NK-92 (cell line): ENCODE results near the gene PHTF1.

ENCODE experiments used
- DNase-seq: peaks from one replicate; lab custom pipeline; 2025; ENCODE audit not compliant: unreplicated experiment; lab: John Stamatoyannopoulos, UW

Gene PHTF1

DNA sequence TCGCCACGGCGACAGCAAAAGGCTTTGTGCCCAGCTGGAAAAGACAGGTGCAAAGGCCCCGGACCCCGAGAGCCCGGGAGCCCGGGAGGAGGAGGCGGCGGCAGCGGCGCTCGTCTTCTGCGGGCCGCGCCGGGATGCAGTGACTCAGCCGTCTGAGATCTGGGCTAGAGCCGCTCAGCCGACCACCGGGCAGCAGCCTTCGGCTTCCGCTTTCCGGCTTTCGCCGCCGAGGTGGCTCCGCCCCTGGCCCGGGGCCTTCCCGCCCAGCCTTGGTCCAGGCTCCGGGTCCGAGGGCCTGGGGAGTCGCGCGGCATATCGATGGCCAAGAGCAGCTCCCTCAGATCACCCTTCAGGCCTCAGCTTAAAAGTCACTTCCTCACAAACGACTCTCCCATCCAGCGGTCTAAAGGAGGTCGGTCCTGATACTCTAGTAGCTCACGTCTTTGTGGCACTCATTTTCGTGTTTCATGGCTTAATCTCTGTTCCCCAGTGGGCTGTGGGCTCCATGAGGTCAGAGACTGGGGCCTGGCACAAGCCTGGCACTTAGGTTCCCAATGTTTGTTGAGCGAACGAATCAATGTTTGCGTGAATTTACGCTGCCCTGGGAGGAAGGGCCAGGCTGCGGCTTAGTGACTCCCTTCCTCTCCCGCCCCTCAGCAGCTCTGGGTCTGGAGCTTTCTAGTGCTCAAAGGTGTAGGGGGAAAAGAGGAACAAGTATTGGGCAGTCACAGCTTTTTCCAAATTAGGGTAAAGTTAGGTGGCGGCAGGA is at the start of gene PHTF1:
PHTF1 (minus strand) TSS at position 154 of the 769 bp plus-strand sequence. CDS start 783 bp downstream, outside the sequence.
- no peak for DNase-seq

- no peak for DNase-seq
Measured at GRCh38 chr1:113808450-113809195, 49.3 kb upstream of the PHTF1 start.

DNA sequence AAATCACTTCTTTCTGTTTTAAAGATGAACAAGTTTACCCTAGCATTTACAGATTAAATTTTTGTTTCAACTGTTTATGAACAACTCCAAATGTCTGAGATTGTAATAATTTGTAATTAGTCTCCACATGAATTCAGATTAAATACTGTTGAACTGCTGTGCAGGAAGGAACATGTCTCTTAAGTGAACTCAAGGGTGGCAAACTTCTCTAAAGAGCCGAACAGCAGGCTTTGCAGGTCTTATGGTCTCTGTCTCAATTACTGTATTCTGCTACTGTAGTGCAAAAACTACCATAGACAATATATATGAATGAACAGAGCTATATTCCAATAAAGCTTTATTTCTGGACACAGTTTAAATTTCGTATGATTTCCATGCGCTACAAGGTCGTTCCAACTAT is 46.4 kb upstream of the PHTF1 start:
- no peak for DNase-seq

DNA sequence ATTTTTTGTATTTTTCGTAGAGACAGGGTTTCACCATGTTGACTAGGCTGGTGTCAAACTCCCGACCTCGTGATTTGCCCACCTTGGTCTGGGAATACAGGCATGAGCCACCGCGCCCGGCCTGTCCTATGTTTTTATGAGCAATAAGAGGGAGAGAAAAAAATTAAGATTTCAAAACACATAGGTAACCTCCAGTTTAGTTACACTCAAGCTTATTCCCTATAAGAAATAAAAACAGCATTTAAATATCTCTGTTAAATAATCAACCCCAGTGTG is 45.9 kb upstream of the PHTF1 start:
- no peak for DNase-seq

DNA sequence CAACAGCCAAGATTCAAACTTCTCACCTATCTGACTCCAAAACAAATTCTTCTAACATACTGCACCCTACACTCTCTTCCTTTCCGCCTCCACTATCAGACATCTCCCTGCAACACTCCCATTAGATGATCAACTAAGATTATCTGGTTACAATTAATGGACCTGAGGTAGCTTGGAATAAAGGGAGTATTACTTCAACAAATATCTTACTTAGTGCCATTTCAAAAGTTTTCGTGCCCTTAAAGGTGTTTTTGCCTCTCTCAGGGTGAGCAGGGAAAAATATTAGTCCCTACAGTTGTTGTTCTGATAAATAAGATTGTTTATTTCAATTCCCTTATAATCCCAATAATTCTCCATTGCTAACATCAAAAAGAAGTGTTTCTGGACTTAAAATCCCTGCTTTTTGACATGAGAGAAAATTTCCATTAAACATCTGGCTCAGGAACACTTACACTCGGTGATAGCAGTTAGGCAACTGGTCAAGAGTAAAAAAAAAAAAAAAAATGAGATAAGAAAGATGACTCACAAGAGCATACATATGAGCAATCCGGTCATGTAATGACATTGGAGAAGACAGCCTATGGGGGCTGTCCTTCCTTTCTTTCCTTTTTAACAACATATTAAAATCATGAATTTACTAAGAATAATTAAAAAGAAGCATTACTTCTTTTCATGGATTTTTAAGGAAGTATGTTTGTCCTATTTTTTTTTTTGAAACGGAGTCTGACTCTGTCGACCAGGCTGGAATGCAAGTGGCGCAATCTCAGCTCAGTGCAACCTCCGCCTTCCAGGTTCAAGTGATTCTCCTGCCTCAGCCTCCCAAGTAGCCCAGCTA is 45.4 kb upstream of the PHTF1 start:
- no peak for DNase-seq

- DNase-seq, result no peak
Measured at GRCh38 chr1:113802367-113803007, 43.2 kb upstream of the PHTF1 start.

GRCh38 chr1:113800487-113800886 is 41.2 kb upstream of the PHTF1 start:
- no peak for DNase-seq

GRCh38 chr1:113797472-113797871 is 38.2 kb upstream of the PHTF1 start:
- DNase-seq, result no peak

DNA sequence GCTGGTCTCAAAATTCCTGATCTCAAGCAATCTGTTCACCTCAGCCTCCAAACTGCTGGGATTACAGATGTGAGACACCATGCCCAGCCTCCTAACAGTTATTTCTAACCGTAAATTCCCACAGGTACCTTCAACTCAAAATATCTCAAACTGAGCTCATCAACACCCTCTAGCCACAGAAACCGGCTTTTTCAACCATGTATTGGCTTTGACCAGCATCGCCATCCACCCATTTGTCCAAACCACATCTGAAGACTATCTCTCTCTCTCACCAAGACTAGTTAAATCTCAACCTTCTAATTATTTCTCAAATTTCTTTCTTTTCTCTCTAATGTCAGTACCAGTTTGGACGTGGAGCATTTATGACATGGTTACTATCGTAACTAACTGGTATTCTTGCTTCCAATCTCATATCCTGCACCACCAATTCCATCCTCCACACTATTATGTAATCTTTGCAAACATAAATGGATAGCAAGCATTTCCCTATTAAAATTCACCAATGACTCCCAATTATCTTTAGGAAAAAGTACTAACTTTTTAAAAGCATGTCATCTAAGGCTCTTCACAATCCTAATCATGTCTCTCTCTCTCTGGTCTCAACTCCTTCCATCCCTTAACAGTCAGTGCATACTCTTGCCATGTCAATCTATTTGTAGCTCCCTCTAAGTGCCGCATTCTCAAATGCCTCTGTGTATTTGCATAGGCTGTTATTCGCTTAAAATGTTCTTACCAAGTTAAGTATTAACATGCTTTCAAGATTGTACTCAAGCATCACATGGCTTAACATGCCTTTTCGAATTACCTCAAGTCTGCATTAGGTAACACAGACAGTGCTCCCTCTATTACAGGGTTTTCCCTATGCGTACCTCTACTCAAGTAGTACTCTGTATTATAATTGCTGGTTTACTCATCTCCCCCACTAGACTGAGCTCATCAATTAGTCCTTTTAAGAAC is 34.9 kb upstream of the PHTF1 start:
- DNase-seq, result no peak

DNA sequence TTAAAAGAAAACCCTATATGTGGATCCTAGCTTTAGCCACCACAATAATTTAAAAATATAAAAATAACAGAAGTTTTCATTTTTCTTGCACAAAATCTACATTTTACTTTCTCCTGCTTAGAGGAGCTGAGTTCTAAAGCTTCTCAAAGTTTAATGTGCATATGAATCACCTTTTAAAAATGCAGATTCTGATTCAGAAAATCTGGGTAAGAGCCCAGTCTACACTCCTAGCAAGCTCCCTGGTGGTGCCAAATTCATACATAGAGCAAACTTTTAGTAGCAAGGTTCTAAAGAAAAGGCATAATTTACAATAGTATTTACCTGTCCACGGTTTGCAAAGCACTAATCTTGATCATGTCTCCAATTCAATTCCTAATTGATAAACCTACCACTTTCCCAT is 33.7 kb upstream of the PHTF1 start:
- DNase-seq, result no peak

DNA sequence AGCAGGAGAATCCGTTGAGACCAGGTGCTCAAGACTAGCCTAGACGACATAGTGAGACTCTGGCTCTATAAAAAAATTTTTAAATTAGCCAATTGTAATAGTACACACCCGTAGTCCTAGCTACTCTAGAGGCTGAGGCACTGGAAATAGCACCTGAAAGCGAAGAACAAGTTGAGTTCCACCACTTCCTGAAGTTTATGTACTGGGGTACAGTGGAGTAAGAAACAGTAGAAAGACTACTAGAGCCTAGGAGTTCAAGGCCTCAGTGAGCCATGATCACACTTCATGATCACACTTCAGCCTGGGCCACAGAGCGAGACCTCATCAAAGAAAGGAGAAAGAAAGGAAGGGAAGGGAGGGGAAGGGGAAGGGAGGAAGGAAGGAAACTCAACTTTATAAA is 33.2 kb upstream of the PHTF1 start:
- no peak for DNase-seq

DNA sequence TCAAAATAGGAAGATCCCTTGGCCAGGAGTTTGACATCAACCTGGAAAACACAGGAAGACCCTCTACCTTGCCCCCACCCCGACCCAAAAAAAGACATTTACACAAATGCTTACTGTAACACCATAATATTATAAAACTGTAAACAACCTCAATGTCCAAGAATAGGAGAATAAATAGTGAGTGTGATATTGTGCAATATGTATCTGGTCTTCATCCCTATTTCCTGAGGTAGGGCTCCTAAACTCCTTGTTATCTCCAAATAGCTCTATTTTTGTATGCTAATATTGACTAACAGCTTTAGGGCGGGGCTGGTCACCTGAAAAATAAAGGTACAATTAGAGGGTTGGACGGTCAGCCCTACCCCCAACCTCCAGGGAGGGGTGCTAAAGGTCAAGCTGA is 29.5 kb upstream of the PHTF1 start:
- DNase-seq, result no peak

GRCh38 chr1:113787663-113788062 is 28.4 kb upstream of the PHTF1 start:
- no peak for DNase-seq

DNA sequence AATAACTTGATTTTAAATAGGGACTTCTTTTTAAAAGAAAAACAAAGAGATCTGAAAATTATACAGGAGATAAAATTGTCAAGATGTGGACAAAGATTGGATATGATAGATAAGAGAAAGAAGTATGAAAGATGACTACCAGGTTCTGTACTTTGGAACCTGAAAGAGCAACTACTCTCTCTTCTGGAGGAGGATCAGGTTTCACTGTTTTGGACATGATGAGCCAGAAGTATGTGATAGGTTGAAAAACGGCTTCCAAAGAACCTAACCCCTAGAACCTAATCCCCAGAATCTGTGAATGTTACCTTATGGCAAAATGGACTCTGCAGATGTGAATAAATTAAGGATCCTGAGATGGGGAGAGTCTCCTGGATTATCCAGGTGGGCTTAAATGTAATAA is 26.8 kb upstream of the PHTF1 start:
- no peak for DNase-seq

DNA sequence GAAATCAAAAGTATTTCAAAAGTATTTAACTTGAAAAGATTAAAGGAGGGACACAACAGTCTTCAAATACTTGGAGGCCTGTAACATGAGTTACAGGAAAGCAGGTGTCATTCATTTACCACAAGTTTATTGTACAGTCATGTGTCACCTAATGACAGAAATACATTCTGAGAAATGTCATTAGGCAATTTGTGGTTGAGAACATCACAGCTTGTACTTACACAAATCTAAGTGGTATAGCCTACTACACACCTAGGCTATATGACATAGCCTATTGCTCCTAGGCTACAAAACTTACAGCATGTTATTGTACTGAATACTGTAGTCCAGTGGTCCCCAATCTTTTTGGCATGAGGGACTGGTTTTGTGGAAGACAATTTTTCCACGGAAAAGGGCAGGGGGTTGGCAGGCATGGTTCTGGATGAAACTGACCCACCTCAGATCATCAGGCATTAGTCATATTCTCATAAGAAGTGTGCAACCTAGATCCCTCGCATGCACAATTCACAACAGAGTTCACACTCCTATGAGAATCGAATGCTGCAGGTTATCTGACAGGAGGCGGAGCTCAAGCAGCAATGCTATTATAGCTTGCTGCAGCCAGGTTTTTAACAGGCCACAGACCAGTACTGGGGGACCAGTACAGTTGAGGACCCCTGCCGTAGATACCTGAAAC is 25.0 kb upstream of the PHTF1 start:
- no peak for DNase-seq

DNA sequence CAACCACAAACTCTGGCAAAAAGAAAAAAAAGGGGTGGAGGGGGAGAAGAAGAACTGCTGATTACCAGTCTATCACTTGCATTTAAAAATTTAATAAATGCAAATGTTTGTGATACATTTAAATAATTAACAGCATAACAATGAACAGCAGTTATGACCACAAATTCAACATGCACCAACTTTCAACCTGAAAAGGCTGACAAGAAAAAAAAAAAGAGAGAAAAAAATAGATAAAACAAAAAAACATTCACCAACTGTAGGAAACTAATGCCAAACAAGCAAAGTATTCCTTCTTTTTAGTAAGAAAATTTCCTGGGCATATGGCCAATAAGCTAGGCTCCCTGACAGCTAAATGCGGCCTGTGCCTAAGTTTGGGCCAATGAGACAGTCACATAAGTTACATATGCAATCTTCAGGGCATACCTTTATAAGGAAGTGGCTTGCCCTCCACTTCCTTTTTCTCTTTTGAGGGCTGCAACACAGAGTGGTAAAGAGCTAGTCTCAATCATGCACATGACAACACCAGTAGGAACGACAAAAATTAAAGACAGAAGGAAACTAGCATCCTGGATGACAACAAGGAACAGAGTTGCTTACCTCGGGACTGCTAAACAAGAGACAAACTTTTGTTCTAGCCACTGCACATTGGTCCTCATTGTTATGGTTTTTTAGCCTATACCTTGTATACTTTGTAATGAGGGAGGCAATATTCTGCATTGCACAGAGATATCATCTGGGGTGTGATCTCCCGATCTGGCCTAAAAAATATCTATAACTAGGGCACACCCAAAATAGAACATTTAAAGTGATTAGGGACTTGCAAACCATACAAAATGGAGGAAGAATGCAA is 24.2 kb upstream of the PHTF1 start:
- DNase-seq, result no peak

DNA sequence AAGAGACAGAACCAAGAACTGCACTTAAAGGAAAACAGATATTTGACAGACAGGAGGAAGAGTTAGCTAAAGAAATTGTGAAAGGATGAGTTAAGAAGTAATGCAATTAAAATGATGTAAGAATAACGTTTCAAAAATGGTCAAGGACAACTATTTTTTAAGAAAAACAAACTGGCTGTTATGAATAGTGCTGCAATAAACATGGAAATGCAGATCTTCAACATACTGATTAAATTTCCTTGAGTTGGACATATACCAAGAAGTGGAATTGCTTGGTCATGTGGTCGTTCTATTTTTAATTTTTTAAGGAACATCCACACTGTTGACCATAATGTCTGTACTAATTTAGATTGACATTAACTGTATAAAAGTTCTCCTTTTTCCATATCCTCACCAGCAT is 23.1 kb upstream of the PHTF1 start:
- no peak for DNase-seq

DNA sequence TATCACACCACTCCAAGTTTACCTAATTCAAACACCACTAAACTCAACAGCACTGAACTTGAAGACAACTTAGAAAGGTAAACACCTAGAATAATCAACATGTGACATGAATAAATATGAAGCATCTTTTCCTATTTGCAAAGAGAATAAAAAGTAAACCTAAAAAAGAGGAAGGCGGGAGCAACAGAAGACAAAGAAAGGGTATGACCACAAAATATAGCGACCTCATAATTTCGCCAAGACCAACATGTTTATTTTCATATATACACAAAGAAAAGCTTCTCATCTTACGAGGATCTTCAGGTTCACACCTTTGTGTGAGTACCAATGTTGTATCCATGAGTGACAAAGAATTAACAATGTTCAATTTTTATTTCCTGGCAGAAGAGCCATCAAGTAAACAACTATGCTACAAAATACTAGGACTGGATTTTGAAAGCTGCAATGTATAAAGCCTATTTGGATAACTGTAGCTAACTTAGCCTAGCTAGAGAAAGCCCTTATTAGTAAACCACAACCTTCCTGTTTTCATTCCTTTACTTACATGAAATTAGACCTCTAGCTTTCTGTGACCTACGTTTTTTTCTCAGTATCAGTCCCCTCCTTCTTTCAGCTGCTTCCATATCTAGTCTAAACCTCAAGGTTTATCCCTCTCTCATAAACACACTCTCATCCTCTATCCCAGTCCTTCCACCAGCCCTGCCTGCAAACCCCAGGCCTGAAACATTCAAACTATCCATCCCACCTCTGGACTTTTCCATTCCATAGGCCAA is 21.3 kb upstream of the PHTF1 start:
- no peak for DNase-seq
